A673 (cell line): Measurements from ENCODE around the gene RP9. TPM values are rescaled to one million over a fixed set of nuclear protein-coding genes. Genes with fewer than 3 reads are reported as not detected.

ENCODE experiments used
- BruUV-seq: library from RNA; stranded (reverse); fragments of 400-500 nt; replicated peaks from 2 replicates; lab custom pipeline; 2021; lab: Mats Ljungman, UMichigan
- CTCF ChIA-PET: fragments of 300-600 bp; sonication (Branson Sonifier 250); formaldehyde crosslinking; loops from one replicate; lab custom pipeline; 2022; ENCODE audit warnings: antibody characterized with exemption; lab: Charles Lee
- POLR2A ChIA-PET: fragments of 300-600 bp; sonication (Branson Sonifier 250); formaldehyde crosslinking; loops from one replicate; lab custom pipeline; 2022; ENCODE audit warnings: antibody characterized with exemption; ENCODE audit not compliant: low non-redundant PET; lab: Charles Lee
- DNase-seq: peaks from one replicate; pipeline ENCODE4 v3.0.0-alpha.2; 2015; ENCODE audit warnings: low spot score
- H3K27ac ChIP-seq: fragments of 200-600 bp; sonication (generic); 2 replicates; pipeline ENCODE4 v1.5.1; 2016; ENCODE audit warnings: mixed run types, low read depth, mild to moderate bottlenecking, mixed read lengths, antibody characterized with exemption, low read length; ENCODE audit not compliant: poor library complexity, severe bottlenecking
- H3K27me3 ChIP-seq: fragments of 200-600 bp; sonication (generic); replicated peaks from 2 replicates; pipeline ENCODE4 v1.6.1; 2017; ENCODE audit warnings: mixed run types, low read depth, mild to moderate bottlenecking, mixed read lengths, antibody characterized with exemption, low read length; ENCODE audit not compliant: insufficient read depth, poor library complexity
- H3K36me3 ChIP-seq: fragments of 200-600 bp; sonication (generic); 2 replicates; pipeline ENCODE4 v1.6.1; 2016; ENCODE audit warnings: mixed run types, mild to moderate bottlenecking, mixed read lengths, antibody characterized with exemption, low read length; ENCODE audit not compliant: insufficient read depth, poor library complexity, severe bottlenecking
- H3K4me1 ChIP-seq: fragments of 200-600 bp; sonication (generic); 2 replicates; pipeline ENCODE4 v1.6.1; 2017; ENCODE audit warnings: mixed run types, mild to moderate bottlenecking, mixed read lengths, antibody characterized with exemption, low read length; ENCODE audit not compliant: insufficient read depth, poor library complexity, severe bottlenecking
- H3K4me3 ChIP-seq: fragments of 200-600 bp; sonication (generic); 2 replicates; pipeline ENCODE4 v1.5.1; 2016; ENCODE audit warnings: low read depth, mixed run types, mild to moderate bottlenecking, mixed read lengths, low read length; ENCODE audit not compliant: poor library complexity, severe bottlenecking
- H3K9me3 ChIP-seq: fragments of 200-600 bp; sonication (generic); 2 replicates; pipeline ENCODE4 v1.6.1; 2016; ENCODE audit warnings: mixed run types, low read depth, mild to moderate bottlenecking, mixed read lengths, antibody characterized with exemption, low read length; ENCODE audit not compliant: poor library complexity, severe bottlenecking
- CTCF ChIP-seq: fragments of 300-800, 200-600 bp; sonication (generic); conservative IDR thresholded peaks from 2 replicates; pipeline ENCODE4 v1.5.1; 2017; ENCODE audit warnings: low read depth, mild to moderate bottlenecking, antibody characterized with exemption, low read length, moderate library complexity, mixed read lengths
- EZH2 ChIP-seq: fragments of 200-600 bp; sonication (generic); IDR thresholded peaks from 2 replicates; pipeline ENCODE4 v1.6.1; 2017; ENCODE audit warnings: borderline replicate concordance, low read depth, mild to moderate bottlenecking, mixed read lengths, antibody characterized with exemption, low read length; ENCODE audit not compliant: poor library complexity, severe bottlenecking
- intact Hi-C: fragments of 100-400 bp; cut with micrococcal nuclease; formaldehyde crosslinking; loops from one replicate; pipeline ENCODE4 v1.10.0; 2022; ENCODE audit not compliant: unreplicated experiment
- total RNA-seq: library from RNA; stranded (reverse); gene quantifications from 2 replicates; pipeline ENCODE4 v1.2.3, GENCODE V29; 2021

Gene RP9
- total RNA-seq, 1 experiment from 2014 or later, result 29.5 TPM

- BruUV-seq, result no TSS peak
Observed at GRCh38 chr7:33066771-33067170, 42.4 kb downstream of the RP9 start.

GRCh38 chr7:33065981-33066380 is 43.2 kb downstream of the RP9 start:
- H3K4me3 ChIP-seq, result no peak overlapping the region
- DNase-seq, result no peak
- H3K4me1 ChIP-seq, result peaks cover 12% of the 10 kb centered on the region
- H3K27ac ChIP-seq, result no peak overlapping the region
- ChIA-PET POLR2A (no interaction called here), CTCF (no interaction called here)
- H3K27me3 ChIP-seq, result no peaks in the 10 kb centered on the region
- BruUV-seq, result no TSS peak
- peaks cover 25% of the 10 kb centered on the region for H3K9me3 ChIP-seq
- intact Hi-C loops, result no loop called here
- no peaks in the 10 kb centered on the region for H3K36me3 ChIP-seq
- no peak for TF ChIP-seq EZH2
- no peak for TF ChIP-seq CTCF

More at GRCh38 chr7:33066771-33067170, 42.4 kb downstream of the RP9 start:
- Histone ChIP-seq H3K9me3 (peaks cover 25% of the 10 kb centered on the region), H3K27ac (no peak overlapping the region), H3K4me1 (peaks cover 6% of the 10 kb centered on the region), H3K27me3 (no peaks in the 10 kb centered on the region), H3K36me3 (no peaks in the 10 kb centered on the region), H3K4me3 (no peak overlapping the region)
- CTCF ChIA-PET, result no interaction called here
- DNase-seq, result no peak
- intact Hi-C loops, result no loop called here
- TF ChIP-seq CTCF (no peak), EZH2 (no peak)
- POLR2A ChIA-PET, result no interaction called here

- no peaks in the 10 kb centered on the region for H3K27me3 ChIP-seq
- peak overlapping the region; percentile 96 for H3K27ac ChIP-seq
- H3K4me1 ChIP-seq, result peaks cover 15% of the 10 kb centered on the region
- CTCF ChIA-PET, result interaction anchor here (0.6 to 0.7 kb wide), 2 partner anchors 10 to 119 kb away, joined by 3 to 5 read pairs; no protein-coding TSS in a partner anchor
- H3K36me3 ChIP-seq, result no peaks in the 10 kb centered on the region
- POLR2A ChIA-PET, result no interaction called here
- peak overlapping the region; percentile 70 for H3K4me3 ChIP-seq
- no TSS peak for BruUV-seq
- DNase-seq, result peak; percentile 98
- H3K9me3 ChIP-seq, result peaks cover 13% of the 10 kb centered on the region
- TF ChIP-seq CTCF (no peak), EZH2 (no peak)
- intact Hi-C loops, result loop anchor here (5.0 kb wide), 1 partner anchor 171 kb away; the partner anchor contains the start of gene KBTBD2
Observed at GRCh38 chr7:33062782-33063443, 46.3 kb downstream of the RP9 start.
